NCI-H2107 (cell line): Measurements from ENCODE around the gene CYFIP2.

Source experiments
- DNase-seq: peaks from one replicate; lab custom pipeline; 2025; lab: John Stamatoyannopoulos, UW

Gene CYFIP2

DNA sequence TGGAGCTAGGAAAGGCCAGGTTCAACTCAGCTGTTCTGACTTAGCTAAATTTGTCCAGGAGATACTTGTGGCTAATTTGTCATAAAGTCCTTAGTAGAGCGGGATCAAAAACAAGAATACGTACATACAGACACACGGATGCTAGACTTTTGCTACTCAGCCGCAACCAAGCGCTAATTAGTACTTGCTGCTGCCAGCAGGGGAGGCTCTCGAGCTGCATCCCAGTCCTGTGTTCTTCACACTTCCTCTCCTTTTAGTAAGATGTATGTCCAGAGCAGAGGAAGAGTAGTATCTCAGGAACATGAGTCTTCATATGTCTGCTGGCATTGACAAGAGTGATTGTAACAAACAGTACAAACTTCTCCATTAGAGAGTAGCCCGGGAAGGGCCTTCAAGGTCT lies 58.3 kb downstream of the CYFIP2 start:
- no peak for DNase-seq

DNA sequence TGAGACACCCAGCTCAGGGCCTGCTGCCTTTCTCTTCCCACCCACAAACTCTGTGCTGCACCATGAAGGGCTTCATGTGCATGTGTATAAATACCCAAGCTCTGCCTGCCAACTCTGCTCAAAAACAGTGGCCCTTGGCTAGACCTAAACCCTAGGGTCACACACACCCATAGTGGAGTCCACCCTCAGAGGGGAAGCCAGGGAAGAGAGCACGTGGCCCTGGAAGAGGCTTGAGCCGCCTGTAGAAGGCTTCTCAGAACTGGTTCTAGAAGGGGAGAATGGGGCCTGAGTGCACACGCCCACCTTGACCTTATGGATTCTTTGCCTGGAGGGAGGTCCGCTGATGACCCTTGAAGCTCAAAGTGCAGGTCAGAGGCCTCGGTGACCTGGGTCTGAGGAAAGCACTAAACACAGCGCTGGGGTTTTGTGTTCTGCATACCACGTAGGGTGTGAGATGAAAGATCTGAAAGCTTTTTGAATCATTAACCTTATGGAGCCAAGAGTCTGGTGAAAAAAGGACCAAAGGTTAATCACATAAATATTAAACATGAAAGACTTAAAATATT lies 60.6 kb downstream of the CYFIP2 start:
- no peak for DNase-seq

DNA sequence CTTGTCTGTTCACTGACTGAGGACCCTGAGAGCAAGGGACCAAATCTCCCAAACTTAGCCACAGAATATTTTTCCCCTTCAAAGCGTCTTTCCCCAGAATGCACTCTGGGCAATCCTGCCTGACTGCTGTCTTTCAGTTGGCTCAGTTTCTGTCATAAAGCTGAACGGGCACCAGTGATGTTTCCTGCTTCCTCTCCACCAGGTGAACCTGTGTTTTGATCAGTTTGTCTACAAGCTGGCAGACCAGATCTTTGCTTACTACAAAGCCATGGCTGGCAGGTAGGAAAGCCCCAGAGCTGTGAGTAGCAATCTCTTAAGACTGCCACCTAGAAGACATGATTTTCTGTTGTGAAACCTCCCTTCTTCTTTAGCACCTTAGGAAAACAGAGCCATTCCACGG lies 61.8 kb downstream of the CYFIP2 start:
- DNase-seq, result no peak

DNA sequence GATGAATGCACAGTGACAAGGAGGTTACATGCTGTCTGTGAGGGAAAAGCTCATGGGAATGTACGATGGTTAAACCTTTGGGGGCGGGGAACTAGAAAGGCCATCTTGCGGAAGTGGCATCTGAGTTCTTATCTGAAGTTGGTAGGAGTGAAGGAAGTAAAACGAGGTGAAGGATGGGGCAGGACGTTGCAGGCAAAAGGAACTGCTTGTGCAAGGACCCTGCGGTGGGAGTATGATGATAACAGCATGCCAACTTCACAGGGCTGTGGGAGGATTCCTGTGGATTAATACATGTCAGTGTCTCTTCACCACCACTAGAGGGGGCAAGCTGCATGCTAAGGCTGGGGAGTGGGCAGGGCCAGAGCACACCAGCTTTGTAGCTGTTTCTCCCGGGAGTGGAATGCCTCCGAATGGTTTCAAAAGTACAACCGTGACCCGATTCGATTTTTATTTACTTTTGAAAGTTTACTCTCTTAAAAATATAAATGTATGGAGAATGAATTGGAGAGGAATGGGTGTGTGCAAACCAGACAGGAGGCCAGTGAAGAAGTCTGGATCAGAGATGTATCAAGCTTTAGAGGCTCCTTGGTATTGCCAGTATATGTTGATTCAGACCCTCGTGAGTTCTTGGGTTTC lies 62.5 kb downstream of the CYFIP2 start:
- no peak for DNase-seq

DNA sequence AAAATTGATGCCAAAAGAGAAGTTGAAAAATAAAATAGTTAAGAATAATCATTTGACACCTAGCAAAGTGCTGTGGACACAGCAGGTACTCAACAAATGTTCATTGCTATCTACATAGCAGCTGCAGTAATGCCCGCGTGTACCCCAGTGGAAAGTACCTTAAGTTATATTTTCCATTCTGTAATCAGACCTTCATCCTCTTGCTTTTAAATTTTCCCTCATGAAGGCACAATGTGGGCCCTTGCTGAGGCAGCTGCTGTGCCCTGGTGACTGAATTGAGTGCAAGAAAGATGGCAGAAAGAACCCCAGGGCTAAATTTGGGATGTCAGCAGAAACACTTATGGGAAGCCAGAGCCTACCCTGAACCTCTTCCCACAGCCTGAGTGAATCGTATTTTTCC lies 65.9 kb downstream of the CYFIP2 start:
- DNase-seq, result no peak

DNA sequence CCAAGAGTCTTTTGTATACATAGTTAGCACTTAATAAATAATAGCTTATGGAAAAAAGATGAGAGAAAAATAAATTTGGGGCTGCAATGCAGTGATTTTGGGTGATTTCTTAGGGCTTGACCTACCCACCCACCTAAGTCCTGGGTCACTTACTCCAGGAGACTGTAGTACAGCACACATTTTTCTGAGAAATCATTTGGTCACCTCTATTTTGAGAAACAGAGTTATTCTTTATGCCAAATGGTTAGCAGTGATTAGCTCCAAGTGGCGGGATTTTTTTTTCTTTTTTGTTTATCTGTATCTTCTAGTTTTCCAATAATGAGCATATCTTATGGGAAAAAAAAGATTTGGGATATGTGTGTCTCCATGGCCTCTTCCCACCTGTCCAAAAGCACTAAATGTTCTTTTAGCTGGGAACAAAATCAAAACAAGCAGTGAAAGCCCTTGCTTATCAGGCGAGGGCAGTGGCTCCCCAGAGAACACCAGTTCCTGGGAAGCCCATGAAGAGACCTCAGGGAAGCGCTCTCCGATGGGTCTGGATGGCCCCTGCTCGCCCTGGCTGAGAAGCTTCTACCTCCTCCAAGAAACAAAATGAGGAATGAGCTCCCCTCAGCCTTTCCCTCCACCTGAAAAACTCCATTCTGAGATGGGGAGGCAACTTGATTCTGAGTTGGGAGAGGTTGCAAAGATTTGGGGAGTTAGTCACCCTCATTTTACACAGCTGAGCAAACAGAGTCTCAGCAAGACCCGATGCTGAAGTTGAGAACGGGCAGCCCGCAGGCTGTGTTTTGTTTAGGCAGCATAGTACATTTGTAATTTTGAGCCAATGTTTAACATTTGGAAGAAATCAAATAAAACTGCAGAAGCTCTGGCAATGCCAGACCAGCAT lies 69.9 kb downstream of the CYFIP2 start:
- DNase-seq, result no peak

DNA sequence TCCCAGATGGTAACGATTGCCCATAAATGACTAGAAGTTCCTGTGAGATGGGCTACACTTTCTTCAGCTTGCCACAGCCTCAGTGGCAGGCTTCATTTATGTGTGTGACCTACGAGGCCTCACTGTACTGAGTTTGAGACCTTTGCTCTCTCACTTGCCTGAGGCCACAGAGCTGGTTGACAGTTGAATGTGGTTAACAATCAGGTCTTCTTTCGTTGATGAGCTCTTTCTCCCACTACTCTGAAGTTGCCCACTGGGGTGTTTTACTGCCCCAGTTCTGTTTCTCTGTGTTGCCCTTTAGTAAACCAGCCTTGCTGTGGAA lies 70.5 kb downstream of the CYFIP2 start:
- DNase-seq, result no peak

DNA sequence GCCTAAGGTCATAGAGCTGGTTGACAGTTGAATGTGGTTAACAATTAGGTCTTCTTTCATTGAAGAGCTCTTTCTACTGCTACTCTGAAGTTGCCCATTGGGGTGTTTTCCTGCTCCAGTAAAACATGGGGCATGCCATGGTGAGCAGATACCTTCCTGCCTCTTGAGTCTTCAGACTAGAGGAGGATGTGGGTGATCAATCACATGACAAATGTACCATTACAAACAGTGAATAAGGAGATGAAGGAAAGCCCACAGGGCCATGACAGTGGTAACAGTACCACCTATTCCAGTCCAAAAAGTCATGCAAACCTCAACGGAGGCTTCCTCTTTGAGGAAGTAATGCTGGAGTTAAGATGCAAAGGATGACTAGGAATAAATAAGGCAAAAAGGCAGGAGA lies 73.5 kb downstream of the CYFIP2 start:
- DNase-seq, result no peak

DNA sequence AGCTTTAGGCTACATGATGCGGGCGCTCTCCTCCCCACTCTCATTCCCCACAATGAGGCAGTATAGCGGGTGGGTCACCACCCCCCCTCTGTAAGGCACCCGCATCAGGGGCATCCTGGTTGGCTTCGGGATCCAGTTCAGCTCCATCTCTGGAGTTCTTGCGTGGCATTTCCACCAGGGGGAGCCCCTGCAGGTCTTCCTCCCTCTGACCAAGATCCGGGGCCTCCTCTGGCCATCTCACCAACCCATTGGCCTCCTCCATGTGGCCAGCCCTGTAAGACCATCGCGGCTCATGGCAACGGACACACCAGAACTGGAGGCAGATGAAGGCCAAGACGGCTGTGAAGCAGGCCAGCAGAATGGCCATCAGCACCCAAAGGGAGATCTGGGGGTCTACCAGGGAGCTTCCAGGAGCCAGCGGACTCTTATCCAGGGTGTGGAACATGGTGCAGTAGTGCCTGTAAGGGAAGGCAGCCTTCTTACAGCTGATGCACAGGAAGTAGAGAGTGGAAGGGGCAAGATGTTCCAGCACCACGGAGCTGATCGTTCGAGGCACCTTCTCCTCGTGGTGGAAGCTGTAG lies 77.0 kb downstream of the CYFIP2 start:
- DNase-seq, result no peak

DNA sequence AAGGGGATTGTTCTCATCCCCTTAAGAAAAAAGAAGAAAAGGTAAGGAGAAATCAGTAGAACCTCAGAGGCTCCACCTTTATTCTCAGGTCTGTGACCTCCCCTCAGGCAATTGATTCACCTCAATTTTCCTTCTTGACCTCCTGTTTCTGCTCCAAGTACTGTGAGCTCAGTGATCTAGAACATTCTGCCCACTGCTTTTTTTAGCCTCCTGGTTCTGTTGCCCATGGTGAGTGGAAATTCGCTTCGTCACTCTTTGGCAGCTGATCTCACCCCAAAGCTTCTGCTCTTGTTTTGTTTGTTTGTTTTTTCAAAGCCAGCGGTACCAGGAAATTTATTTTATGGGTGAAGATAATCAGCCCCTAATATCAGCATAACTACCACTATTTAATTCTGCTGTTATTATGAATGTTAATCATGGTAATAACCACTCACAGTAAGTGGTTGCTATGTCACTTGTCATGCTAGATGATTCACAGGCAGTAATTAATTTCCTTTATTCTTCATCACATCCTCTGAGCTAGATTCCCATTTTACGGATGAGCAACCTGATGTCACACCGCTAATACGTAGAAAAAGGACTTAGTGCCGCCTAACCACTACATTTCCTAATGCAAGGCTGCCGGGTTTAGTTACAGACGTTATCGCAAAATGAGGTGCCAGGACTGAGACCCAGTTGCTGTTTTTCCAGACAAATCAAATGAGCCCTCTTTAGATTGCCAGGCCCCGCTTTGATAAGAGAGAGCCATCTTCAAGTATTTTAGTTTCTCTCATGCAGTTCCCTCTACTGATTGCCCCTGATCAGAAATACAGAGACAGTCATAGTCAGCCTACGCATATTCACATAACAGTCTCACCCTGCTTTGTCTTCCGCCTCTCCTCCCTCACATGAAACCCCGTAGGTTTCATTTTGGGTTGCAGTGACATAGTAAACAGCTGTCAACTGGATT lies 78.2 kb downstream of the CYFIP2 start:
- no peak for DNase-seq

DNA sequence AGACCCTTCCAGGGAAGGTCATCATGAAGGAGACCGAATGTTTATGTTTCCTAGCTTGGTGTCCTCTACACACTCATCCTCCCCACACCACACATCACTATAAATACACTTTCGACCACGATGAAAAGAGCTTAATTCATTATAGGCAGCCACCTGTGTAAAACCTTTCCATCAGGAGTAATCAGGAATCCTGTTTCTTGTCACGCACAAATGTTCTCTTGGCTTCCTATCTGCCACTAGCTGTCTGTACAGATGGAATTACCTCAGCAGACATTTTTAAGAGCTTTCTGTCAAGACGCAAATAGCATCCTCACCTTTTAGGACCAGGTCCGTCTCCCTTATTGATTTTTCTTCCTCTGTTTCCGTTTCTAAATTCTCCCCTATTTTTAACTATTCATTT lies 79.1 kb downstream of the CYFIP2 start:
- DNase-seq, result no peak

DNA sequence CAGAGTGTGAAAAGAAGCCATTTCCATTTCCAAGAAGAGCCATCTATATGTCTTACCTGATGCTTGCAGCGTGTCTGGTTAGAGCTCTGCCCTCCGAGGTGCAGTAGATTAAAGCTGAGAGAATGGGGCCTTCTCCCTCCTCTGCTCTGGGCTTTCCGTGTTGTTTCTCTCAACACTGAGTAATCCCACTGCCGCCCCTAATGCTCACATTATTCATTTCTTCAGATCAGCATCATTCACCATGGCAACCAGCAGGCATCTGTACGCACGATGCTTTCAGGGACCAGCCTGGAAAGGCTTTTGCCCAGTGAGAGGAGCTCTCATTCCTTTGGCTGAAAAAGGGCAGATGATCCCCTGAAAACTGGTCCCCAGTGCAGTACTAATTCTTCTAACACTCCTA lies 79.6 kb downstream of the CYFIP2 start:
- DNase-seq, result no peak

DNA sequence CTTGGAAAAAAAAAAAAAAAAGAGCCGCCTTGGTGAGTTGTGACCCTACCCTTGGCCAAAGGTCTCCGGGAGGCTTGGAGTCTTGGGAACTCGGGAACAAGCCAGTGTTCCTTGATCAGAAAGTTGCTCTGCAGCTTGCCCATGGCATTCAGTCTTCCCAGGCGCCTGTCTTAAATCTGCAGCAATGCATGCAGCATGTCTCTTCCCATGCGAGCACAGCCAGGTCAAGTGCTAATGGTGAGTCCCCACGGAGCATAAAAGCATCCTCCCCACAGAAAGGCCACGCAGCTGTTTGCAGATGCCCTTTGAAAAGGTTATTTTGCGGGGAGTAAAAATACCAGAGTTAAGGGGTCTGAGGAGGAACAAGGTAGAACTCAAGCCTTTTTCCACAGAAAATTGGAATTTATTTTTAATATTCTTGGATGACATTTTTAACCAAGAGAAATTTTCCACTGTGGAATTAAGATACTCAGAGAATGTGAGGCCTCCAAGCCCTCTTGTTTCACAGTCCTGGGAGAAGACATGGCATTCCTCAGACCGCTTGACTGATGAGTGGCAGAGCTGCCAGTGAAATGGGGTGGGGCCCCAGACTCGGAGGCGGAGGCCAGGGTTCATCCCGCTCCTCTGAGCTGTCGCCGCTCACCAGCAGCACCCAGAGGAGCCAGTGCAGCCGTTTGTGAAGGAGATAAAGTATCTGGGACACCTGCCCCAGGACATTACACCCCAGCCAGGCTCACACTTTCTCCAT lies 81.6 kb downstream of the CYFIP2 start:
- DNase-seq, result no peak

DNA sequence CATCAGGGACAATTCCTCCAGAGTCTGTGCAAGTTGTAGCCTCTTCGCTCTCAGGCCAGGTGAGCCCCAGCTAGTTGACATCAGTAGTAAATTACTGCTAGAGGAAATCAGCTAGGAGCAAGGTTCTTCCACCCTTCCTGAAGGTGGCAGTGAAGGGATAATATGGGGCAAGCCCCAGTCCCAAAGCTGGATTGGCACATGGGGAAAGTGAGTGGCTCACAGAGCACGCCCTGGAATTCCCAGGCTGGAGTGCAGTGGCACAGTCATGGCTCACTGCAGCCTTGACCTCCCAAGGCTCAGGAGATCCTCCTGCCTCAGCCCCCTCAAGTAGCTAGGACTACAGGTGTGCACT lies 82.1 kb downstream of the CYFIP2 start:
- no peak for DNase-seq

DNA sequence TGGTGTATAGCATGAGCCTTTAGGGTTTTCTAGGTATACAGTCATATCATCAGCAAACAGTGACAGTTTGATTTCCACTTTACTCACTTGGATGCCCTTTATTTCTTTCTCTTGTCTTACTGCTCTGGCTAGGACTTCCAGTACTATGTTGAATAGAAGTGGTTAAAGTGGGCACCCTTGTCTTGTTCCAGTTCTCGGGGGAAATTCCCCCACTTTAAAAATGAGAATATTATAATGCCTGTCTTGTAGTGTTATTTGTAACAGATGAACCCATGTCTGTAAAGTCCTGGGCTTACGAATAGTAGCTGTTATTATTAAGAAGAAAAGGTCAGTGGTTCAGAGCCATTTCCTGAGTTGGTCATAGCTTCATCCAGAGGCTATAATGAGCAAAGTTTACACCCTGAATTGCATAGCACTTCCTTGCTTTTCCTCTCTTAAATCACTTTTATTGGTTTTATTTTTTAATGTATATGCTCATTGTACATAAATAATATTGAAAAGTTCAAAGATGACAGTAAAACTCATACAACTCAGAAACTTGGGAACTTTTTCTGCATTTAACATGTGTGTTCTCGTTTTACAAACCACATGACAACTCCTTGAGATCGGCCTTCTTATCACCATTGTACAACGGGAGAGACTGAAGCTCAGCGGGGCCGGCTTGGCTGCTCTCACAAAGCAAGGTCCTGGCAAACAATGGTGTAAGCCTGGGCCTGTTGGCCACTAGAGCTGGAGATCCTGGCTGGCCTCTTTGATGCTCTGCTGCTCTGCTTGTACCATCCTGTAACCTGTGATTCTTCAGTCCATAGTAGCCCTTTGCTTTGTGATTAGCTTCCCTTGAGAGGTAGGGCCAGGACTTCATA lies 85.2 kb downstream of the CYFIP2 start:
- no peak for DNase-seq

DNA sequence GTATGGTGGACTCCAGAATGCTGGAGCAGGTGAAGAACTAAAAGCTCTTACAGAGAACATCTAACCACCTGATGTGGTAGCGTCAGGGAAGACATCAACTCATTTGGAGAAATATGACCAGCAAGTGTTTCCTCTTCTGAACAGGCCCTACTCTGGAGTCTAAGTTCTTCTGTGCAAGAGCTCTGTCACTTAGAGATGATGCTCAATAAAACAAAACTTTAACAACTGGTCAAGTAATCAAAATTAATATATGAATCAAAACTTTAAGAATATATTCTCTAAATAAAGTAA lies 85.8 kb downstream of the CYFIP2 start:
- no peak for DNase-seq

DNA sequence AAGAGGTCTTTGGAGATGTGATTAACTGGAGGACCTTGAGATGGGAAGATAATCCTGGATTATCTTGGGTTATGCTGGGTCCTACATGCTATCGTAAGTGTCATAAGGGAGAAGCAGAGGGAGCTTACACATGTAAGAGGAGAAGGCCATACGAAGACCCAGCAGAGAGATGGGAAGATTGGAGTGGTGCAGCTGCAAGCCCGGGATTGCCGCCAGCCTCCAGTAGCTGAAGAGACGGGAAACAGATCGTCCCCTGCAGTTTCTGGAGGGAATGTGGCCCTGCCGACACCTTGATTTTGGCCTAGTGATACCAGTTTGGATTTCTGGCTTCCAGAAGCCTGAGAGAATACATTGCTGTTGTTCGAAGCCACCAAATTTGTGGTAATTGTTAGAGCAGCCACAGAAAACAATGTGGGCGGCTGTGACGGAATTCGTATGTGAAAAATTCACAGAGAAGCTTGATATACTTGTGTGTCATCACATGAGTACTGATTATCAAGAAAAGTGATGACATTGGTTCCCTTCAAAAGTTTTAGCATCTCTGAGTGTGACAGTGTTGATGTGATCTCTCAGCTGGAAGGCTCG lies 86.9 kb downstream of the CYFIP2 start:
- no peak for DNase-seq

DNA sequence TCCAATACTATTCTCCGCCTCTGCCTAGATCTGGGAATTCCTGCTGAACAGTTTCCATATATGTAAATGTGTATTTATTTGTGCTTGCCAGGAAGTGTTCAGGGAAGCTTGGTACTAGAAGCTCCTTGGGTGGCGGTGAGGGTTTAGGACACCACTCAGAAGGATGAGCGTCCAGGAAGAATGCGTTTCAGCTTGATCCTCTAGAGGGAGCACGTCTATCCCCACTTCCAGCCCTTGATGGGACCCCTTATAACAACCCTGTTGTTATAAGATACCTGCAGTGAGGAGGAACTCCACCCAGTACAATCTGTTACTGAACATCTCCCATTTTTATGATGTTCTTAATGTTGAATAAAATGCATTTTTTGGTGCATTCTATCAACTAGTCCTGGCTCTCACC lies 88.9 kb downstream of the CYFIP2 start:
- no peak for DNase-seq

DNA sequence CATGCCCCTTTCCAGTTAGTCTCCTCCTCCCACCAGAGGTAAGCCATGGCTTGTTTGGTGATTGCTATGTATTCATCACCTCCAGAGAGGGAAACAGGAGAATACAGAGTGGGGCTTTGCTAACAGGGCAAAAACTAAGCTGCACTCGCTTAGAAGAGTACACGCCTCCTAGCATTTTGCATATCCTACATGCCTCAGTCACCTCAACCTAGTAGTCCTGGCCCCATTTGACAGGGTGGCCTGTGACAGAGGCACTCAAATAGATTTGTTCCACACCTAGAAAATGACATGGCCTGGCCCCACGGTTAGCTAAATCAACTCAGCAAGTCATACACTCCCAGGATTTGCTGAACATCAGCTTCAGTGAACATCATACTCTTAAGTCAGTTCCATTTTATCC lies 90.7 kb downstream of the CYFIP2 start:
- DNase-seq, result no peak

DNA sequence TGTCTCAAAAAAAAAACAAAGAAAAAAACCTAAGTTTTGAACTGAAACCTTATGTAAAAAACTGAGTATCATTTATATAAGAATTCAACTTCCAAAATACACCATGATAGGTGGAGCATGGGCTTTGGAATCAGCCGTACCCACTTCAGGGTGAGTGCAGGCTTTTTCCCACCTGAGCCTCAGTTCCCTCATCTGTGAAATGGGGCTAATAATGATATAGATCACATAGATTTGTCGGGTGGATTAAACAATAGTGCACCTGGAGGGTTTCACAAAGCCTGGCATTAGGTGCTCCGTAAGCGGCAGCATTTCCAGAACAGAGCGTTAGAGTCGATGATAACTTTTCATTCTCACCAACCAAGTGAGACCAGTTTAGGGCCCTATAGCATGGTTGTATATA lies 91.9 kb downstream of the CYFIP2 start:
- no peak for DNase-seq
